ENCODE data around the gene CCDC6. TPM values are rescaled to one million over a fixed set of nuclear protein-coding genes. Genes with fewer than 3 reads are reported as not detected.
"Not testable (repeated sequence)": the region's sequence is repeated elsewhere in the genome, so short reads cannot be mapped to it uniquely, and the experiment has no call there.

Gene CCDC6
- total RNA-seq, 1 experiment from 2014 or later = 14.5 TPM

DNA sequence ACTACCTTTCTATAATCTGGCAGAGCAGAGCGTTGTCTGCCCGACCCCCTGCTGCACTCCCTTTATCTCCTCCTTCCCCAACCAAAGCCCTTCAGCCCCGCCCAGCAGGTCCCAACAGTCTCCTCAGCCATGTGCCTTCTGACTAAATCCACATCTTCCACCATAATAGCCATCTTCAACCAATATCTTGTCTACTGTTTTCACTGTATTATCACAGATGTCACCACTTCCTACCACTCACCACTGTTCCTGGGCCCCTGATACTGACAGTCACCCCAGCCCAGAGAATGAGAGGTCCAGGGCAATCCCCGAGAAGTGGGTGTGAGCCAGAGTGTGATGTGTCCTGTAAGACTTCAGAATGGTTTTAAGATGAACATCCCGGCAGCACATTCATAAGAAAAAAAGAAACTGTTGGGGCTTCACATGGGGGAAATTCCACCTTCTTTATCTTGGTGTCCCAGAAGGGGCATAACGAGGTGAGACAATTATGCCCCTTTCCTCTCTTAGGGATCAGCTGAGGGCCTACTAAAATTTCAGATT, 25.3 kb downstream of the CCDC6 start:
- no peak for DNase-seq (ENCODE audit: low spot score)

DNA sequence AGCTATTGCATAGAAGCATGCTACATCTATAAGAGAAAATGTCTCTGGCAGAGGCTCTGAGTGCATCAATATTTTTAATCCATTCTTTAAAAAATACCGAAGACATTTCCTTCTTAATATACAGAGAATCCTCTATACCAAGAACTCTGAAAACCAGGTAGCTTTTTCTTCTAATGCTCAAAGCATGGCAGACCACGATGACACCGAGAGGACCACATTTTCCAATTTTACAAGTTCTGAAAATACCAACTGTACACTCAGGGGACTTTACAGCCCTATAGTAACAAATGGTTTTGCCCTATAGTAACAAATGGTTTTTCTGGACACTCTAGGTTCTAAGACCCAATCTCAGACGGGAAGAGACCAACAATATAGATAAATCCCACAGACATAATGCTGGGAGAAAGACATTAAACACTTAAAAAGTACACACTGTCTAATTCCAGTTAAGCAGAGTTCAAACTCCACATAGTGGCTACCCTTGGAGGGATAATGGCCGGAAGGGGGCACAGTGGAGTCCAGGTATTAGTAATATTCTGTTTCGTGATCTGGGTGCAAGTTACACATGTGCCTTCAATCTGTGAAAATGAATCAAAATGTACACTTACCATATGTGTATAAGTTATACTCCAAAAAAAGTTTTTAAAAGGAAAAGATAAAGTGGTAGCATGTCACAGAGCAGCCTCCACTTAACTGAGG, 26.2 kb downstream of the CCDC6 start:
- no peak for DNase-seq (ENCODE audit: low spot score)

DNA sequence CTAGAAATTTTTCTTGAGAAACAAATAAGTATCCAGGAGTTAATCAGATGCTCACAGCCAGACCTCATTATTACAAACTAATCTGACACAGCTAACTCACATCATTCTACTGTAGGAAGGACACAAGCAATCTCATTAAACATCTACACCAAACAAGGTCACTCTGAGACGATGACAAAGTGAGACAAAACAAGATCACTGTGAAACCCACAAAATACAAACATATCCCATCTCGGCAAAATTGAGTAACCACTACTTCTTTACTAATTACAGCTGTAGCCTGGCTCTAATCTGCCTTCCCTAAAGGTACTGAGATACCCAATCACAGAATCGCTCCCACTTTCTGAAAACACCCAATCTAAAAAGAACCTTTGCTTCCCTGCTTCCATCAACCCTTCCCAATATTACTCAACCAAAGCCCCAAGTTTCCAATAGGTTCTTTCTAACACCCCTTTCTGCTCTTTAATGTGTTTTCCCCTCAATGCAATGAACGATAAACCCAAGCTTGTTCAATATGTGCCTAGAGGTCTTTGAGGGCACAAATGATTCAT, 26.9 kb downstream of the CCDC6 start:
- DNase-seq (ENCODE audit: low spot score) = no peak

DNA sequence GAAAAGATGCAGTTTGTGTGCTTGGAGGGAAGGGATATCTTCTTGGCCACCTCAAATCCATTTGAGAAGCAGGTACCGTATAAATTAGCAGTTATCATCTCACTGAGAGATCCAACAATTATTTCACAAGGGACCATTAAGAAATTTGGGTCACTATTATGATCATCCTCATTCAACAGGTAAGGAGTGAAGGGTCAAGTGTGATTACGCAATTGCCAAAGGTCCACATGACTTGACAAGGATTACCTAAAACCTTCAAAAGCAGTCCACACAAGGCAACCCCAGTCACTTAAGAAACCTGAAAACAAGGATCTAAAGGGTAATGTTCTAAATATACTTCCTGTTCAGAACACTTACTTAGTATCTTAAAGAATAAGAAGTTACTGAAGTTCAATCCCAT, 27.4 kb downstream of the CCDC6 start:
- DNase-seq (ENCODE audit: low spot score) = no peak

DNA sequence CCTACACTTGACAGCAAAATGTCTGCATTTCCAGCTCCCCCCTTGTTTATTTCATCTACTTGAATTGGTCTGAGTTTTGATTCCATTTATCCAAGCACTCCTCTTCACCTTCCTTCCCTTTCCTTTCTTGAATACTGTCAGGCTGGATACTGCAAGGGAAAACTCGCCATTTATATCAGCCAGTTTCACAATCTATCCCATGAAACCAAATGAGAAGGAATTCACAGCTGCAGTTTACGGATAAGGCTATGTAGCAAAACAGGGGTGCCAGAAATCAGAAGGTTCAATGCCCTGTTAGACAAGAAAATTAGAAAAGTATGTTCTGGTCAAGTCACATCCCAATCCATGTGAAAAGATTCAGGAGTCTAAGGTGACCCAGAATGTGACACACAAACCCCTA, 28.1 kb downstream of the CCDC6 start:
- DNase-seq (ENCODE audit: low spot score) = no peak

DNA sequence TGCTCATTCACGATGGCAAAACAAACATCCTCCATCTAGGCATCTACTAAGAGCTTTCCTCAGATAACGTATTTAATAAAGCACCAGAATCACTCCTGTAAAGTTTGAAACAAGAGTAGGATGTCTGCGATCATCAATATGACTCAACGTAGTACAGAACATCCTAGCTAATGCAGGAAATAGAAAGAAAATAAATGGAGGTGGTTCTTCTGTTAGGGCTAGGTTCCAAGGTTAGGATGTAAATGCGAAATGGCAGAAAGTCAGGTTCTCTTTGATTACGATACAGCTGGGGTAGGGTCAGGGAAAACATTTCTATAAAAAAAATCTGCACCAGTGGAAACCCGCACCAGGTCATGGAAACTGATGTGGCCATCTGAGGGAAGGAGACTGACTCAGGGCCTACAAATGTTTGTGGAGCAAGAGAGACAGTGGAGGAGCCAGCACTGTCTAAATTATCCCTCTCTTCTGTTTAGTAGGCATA, 29.1 kb downstream of the CCDC6 start:
- no peak for DNase-seq (ENCODE audit: low spot score)

DNA sequence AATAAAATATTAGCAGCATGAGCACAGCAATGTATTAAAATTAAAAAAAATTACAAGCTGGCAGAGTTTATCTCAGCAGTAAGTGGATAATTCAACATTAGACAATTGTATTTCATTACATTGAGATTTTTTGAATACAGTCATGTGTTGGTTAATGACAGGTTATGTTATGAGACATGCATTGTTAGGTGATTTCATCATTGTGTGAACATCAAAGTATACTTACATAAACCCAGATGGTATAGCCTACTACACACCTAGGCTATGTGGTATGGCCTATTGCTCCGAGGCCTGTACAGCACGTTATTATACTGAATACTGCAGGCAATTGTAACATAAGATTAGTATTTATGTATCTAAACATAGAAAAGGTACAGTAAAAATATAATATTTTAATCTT, 29.7 kb downstream of the CCDC6 start:
- no peak for DNase-seq (ENCODE audit: low spot score)

DNA sequence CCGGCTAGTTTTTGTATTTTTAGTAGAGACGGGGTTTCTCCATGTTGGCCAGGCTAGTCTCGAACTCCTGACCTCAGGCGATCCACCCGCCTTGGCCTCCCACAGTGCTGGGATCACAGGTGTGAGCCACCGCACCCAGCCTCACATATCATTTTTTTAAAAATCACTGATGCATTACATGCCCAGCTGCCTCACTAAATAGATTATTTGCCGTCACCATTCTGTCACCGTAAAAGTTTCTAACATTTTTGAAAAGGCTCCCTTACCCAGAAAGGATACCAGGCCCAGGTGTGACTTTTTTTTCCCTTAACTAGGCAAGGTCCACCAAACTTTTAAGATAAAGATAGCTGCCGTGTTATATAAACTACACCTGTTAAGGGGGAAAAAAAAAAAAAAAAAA, 30.1 kb downstream of the CCDC6 start:
- DNase-seq (ENCODE audit: low spot score) = not testable (repeated sequence)

DNA sequence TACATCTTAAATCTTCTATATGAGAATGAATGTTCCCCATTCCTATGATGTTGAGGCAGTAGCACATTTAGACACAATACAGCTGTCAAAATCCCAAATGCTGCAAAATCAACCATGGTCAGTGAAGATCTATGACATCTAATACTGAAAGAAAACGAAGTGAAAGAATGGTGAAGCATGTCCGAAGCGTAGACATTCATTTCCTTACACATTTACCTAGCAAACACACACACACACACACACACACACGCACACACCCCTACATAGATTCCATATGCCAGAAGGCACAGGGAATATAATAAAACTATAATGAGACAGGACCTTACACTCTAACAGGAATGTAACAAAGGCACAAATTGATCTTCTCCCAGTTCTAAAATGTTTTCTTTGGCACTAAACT, 32.5 kb downstream of the CCDC6 start:
- no peak for DNase-seq (ENCODE audit: low spot score)

DNA sequence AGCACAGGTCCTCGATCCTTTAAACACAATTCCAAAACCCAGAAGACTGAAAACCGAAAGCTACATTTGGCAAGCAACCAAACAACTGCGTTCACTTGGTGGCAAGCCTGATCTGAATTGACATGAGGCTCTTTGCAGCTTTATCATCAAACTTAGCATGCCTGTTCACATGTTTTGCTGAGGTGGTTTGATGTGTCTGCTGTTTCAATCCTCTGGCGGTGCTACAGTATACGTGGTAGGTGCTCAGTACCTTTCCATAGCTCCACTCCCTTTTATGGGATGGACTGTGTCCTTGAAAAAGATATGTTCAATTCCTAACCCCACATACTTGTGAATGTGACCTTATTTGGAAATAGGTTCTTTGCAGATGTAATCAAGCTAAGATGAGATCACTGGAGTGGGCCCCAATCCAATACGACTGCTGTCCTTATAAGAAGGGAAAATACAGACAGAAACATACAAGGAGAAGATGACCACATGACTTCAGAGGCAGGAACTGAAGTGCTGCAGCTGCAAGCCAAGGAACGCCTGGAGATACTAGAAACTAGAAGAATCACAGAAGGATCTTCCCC, 33.4 kb downstream of the CCDC6 start:
- peak; percentile 84 for DNase-seq (ENCODE audit: low spot score)

DNA sequence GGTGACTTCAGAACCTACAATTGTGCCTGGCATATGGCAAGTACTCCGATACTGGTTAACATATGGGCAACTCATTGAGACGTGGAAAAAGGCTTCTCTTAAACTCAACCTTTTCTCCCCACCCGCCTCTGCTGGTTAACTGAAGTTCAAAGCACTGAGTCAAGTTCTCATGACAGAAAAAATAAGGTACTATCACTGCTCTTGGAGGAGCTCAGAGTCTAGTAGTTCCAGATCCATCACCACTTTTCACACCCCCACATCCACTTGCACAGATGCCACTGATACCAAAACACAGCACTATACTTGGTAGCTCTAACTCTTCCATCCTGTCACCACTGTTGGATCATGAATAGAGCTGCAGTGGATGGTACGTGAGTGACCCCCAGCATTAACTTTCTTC, 36.2 kb downstream of the CCDC6 start:
- no peak for DNase-seq (ENCODE audit: low spot score)

DNA sequence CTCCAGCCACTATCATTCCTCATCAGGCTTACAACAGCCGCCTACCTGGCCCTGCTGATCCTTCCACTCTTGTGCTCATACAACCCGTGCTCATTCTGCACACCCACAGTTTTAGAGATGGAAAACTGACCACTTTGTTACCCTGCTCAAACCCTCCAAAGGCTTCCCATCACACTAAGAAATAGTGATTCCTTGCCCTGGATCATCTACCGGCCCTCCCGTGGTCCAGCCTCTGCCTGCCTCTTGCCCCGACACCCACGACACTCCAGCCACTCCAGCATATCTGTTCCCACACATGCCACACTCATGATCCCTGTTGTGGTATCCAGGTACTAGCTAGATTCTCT, 36.8 kb downstream of the CCDC6 start:
- no peak for DNase-seq (ENCODE audit: low spot score)

DNA sequence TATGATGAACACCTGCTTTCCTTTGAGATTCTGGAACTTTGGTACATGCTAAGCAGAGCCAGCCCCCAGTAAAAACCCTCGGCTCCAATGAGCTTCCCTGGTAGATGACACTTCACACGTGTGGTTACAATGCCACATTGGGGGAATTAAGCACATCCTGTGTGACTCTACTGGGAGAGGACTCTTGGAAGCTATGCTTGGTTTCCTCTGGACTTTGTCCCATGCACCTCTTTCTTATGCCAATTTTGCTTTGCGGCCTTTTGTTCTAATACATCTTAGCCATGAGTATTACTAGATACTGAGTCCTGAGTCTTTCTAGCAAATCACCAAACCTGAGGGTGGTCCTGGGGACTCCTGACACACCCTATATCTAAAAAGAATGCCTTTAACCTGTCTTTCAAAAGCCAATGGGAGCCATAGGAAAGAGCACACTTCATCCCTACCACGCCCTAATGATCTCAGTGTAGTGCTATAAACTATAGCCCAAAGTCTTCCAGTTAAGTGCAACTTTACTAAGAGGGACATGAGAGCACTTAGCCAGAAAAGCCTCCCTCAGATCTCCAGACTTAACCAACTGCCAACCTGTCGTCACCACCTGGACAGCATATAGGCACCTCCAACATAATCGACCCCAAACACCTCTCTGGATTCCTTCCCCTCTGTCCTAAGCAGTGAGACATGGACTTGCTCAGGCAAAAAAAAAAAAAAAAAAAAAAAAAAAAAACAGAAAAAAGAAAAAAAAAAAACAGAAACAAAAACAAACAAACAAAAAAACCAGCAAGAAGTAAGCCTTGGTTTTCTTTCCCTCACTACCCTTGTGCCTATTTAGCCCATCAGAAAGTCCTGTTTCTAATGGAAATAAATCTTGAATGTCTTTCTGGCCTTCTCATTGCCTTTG, 37.4 kb downstream of the CCDC6 start:
- DNase-seq (ENCODE audit: low spot score) = no peak

DNA sequence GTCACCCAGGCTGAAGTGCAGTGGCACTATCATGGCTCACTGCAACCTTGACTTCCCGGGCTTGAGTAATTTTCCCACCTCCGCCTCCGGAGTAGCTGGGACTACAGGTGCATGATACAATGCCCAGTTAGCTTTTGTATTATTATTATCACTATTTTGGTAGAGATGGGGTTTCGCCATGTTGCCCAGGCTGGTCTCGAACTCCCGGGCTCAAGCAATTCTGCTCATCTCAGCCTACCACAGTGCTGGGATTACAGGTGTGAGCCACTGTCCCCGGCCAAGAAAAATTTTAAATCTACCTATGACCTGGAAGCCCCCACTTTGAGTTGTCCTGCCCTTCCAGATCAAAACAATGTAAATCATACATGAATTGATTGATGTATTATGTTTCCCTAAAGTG, 38.8 kb downstream of the CCDC6 start:
- no peak for DNase-seq (ENCODE audit: low spot score)

DNA sequence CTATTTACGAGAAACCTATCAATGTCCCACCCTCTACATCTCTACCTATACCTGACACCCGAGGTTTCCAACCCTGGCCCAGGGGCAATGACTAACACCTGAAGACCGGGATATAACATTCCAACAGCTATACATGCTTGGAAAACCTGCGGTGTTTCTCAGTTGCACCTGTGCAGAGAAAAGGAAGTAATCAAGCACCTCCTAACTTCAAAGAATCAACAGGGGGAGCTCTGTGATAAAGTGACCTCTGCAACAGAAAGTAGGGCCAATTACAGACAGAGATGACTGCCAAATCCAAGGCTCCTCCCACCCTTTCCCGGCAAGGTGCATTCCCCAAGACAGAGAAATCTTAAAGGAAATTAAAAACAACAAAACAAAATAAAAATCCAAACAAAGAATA, 41.3 kb downstream of the CCDC6 start:
- no peak for DNase-seq (ENCODE audit: low spot score)

DNA sequence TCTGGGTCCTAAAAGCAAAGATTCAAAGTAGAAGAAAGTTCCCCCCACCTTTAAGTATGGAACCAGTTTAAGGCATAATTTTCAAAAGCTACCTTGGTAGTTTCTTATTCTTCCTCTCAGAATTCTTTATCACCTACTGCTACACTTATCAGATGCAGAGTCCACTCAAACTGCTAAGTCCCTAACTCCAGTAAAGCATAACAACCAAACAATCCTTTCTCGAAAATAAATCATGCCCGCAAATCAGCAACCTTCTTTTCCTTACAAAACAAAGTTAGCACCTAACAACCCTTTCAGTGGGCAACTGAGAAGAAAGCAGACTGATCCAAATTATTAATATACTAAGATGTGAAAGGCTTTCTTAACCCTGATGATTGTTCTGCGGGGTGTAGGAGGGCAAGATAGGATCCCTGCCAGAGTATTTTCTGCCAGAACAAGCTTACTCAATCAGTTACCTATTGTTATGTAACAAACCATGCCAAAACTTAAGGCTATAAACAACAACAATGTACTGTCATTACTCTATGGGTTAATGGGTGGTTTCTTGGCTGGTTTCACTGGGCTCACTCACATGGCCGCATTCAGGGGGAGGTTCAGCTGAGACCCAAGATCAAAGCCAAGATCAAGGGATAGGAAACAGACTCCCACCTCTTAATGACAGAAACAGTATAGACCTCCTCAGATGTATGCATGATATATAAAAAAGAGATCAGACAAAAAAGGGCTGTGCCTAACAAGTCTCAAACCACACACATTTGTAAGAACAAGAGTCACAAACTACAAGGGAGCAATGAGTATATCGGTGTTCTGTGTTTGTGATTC, 42.0 kb downstream of the CCDC6 start:
- DNase-seq (ENCODE audit: low spot score) = no peak

DNA sequence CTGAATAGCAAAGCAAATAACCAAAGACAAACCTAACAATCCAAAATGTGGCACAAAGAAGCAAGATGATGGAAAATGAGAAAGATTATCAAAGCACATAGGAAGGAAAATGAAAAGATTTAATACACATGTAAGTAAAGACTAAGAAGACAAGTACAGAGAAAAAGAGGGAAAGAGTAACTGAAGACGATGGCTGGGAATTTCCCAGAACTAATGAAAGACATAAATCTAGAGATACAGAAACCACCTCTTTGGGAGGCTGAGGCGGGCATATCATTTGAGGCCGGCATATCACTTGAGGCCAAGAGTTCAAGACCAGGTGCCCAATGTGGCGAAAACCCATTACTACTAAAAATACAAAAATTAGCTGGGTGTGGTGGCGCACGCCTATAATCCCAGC, 46.8 kb downstream of the CCDC6 start:
- DNase-seq (ENCODE audit: low spot score) = no peak

DNA sequence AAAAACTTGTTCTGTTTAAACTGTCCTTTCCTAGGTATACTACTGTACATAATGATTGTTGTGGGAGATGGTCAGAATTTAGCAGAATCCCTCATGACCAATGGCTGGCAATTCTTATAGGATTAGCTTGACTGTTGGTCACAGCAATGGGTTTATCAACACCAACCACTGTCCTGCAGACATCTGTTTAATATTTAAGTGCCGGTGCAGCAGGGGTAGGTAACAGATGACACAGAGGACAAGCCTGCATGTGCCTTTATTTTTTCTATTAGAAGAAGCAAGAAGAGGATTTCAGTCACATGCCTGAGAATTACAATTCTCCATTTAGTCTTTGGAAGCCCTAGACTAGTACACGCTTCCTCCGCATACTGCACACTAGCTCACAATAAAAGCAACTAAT, 48.4 kb downstream of the CCDC6 start:
- no peak for DNase-seq (ENCODE audit: low spot score)

DNA sequence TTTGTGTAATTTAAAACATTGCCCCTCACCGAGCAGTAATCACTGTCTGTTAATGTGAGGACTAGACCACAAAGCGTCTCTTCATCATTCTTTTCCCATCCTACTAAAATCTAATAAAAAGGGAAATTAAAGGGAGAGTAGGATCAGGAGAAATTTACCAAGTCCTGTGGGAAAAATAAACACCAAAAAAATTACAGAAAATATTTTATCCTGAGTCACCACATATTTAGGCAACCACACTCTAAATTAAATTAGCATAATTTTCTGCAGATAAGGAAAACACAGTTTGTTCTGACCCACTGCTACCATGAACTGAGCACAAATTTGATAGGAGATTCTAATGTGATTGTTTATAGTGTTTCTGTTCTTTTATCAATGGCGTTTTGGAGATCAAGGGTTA, 49.3 kb downstream of the CCDC6 start:
- DNase-seq (ENCODE audit: low spot score) = no peak

DNA sequence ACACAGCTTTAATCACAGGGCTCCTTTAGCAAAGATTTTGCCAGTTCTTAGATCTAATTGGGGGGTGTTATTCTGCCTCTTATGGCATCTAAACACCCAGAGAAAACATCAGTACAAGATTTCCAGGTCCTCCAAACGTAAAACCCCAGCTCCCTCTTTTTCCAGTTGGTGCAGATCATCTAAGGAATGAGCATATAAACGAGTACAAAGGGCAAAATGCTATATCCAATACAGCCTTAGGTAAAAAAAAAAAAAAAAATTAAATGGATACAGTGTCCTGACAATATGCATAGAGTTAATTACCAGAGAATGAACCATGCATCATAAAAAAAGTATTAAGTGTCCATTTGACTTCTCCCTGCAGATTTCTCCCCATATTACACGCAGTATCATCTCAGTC, 50.3 kb downstream of the CCDC6 start:
- no peak for DNase-seq (ENCODE audit: low spot score)

DNA sequence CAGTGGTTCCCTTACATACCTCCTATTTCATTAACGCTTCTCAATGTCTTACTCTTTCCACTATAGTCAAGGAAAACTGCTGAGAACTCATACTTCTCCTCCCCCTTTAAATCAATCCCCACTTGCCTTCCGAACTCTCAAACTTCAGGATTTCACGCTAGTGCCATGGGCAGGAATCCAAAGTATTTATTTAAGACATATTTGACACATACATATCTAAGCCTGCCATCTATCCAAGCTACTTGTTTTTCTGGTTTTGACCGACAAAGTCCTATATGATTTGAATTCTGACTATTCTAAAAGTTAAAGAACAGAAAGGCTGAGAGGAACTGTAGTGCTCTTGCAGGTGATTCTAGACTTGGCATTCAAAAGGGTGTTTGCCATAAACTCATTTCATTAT, 51.8 kb downstream of the CCDC6 start:
- DNase-seq (ENCODE audit: low spot score) = no peak

DNA sequence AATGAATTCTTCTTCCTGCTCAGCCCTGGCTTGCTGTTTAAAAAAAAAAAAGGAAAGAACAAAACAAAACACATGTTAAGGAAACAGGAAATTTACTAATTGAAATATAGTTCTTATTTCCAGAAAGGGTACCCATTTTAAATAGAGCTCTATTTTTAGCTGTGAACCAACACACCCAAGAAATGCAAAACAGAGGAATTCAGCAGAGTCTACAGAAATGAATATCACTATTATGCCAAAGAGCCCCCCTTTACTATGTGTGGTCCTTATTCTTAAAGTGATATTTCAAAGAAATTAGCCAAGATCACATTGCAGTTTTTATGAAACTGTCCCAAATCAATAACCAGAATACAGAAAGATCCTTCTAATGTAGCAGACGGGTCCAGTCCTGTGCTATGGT, 53.7 kb downstream of the CCDC6 start:
- DNase-seq (ENCODE audit: low spot score) = no peak

Measured in H4 (cell line).